Measurements from ENCODE around the gene GPBAR1. TPM values are rescaled to one million over a fixed set of nuclear protein-coding genes. Genes with fewer than 3 reads are reported as not detected.

Gene GPBAR1
- total and polyA plus RNA-seq, 2 of the 8 experiments (the other 6 are each of a cell fraction or from before 2014, with no cell fraction given): 0.32 to 0.59 TPM

DNA sequence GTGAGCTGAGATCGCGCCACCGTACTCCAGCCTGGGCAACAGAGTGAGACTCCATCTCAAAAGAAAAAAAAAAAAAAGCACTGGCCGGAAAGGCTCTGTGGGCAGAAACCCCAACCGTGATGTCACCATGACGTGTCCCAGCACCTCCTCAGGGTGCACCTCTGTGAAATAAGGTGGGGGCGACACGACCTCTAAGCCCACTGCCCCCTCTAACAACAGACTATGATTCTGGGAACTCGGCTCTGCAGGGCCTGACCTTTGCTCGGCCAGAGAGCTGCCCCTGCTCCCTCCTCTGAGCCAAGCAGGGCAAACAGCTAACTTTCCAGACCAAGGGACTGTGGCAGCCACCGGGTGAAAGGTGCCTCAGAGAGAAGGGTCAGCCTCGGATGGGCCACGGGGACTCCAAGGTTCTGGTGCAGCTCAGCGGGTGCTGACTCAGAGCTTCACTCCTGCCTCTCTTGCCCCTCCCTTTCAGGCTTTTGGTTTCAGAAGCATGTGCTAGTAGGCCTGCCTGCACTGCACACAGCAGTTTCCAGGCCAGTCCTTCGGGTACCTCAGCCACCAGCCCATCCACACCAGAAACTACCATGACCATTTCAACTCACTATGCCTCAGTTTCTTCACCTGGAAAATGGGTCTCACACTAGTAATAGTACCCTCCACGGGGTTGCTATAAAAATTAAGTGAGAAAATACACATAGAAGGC is 23.4 kb downstream of the GPBAR1 start (continued):
- TF ChIP-seq, protein P1, sequence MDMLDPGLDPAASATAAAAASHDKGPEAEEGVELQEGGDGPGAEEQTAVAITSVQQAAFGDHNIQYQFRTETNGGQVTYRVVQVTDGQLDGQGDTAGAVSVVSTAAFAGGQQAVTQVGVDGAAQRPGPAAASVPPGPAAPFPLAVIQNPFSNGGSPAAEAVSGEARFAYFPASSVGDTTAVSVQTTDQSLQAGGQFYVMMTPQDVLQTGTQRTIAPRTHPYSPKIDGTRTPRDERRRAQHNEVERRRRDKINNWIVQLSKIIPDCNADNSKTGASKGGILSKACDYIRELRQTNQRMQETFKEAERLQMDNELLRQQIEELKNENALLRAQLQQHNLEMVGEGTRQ (IDR thresholded peaks at IDR 0.05; ENCODE audit: low read length): no peak
- TF ChIP-seq RAD21 (IDR thresholded peaks at IDR 0.05 in 1 of 2, conservative IDR thresholded peaks at IDR 0.05 in 1 of 2; ENCODE audit: low read depth in 2 of 2, low read length in 2 of 2): no peak
- TF ChIP-seq CHD2 (IDR thresholded peaks at IDR 0.05; ENCODE audit: low read length): no peak
- no peak for TF ChIP-seq TBP (IDR thresholded peaks at IDR 0.05; ENCODE audit: low read depth, low read length)
- TF ChIP-seq GTF2F1 (IDR thresholded peaks at IDR 0.05; ENCODE audit: borderline replicate concordance, low read depth, low read length): no peak
- no peak for TF ChIP-seq HDAC2 (IDR thresholded peaks at IDR 0.05; ENCODE audit: borderline replicate concordance in 1 of 2, low read depth in 2 of 2, low read length in 2 of 2)
- no peak for TF ChIP-seq KDM1A (IDR thresholded peaks at IDR 0.05; ENCODE audit: borderline replicate concordance, low read length)
